Nephron (organoid): Measurements from ENCODE around the gene OSGEPL1.

ENCODE experiments used
- H3K27ac Mint-ChIP-seq, 3 experiments: 2 replicates each; pipeline ENCODE4 v1.8.0; 2020; ENCODE audit warnings: mixed read lengths in 3 of 3, mild to moderate bottlenecking in 2 of 3, moderate library complexity in 1 of 3
- H3K27me3 Mint-ChIP-seq: 2 replicates; pipeline ENCODE4 v1.8.0; 2021; ENCODE audit warnings: low read depth, mild to moderate bottlenecking, moderate library complexity, mixed read lengths
- H3K36me3 Mint-ChIP-seq: 2 replicates; pipeline ENCODE4 v1.8.0; 2020; ENCODE audit warnings: low read depth, mixed read lengths
- H3K4me1 Mint-ChIP-seq: 2 replicates; pipeline ENCODE4 v1.8.0; 2020; ENCODE audit warnings: mixed read lengths
- H3K4me3 Mint-ChIP-seq, 3 experiments: 2 replicates each; pipeline ENCODE4 v1.8.0; 2020; ENCODE audit warnings: mild to moderate bottlenecking in 3 of 3, mixed read lengths in 3 of 3, moderate library complexity in 2 of 3
- H3K9me3 Mint-ChIP-seq: 2 replicates; pipeline ENCODE4 v1.8.0; 2020; ENCODE audit warnings: mixed read lengths
- CTCF ChIP-seq, 3 experiments: fragments of 200-600 bp; sonication (generic); IDR thresholded peaks; one replicate each; pipeline ENCODE4 v1.5.0; 2021; ENCODE audit warnings: antibody characterized with exemption in 3 of 3; ENCODE audit not compliant: unreplicated experiment in 3 of 3

The OSGEPL1 gene

GRCh38 chr2:189700681-189701080 is 61.9 kb downstream of the OSGEPL1 start:
- H3K4me3 Mint-ChIP-seq: no peak overlapping the region
- no peaks in the 10 kb centered on the region for H3K4me1 Mint-ChIP-seq
- H3K27ac Mint-ChIP-seq: no peak overlapping the region
- peaks cover 4% of the 10 kb centered on the region for H3K36me3 Mint-ChIP-seq
- H3K9me3 Mint-ChIP-seq: no peaks in the 10 kb centered on the region
- TF ChIP-seq CTCF (IDR thresholded peaks at IDR 0.05; ENCODE audit: unreplicated experiment in 3 of 3): no peak
- no peaks in the 10 kb centered on the region for H3K27me3 Mint-ChIP-seq

GRCh38 chr2:189698020-189698887 is 64.3 kb downstream of the OSGEPL1 start:
- no peak overlapping the region for H3K4me3 Mint-ChIP-seq
- H3K36me3 Mint-ChIP-seq: peaks cover 4% of the 10 kb centered on the region
- TF ChIP-seq CTCF (IDR thresholded peaks at IDR 0.05; ENCODE audit: unreplicated experiment in 3 of 3): peak; percentile 66 to 74 (median 66)
- H3K27ac Mint-ChIP-seq: no peak overlapping the region
- no peaks in the 10 kb centered on the region for H3K4me1 Mint-ChIP-seq
- H3K27me3 Mint-ChIP-seq: no peaks in the 10 kb centered on the region
- H3K9me3 Mint-ChIP-seq: no peaks in the 10 kb centered on the region
